OCI-LY3 (cell line): ENCODE data around the gene DNAJC21.

ENCODE experiments used
- EZH2phosphoT487 ChIP-seq: fragments of 200-600 bp; shearing (Covaris generic); IDR thresholded peaks from 2 replicates; pipeline ENCODE4 v1.6.1; 2018; ENCODE audit warnings: antibody characterized with exemption, mixed run types, low read depth
- TF ChIP-seq, protein P1 (sequence below): fragments of 200-600, 300-600 bp; sonication (generic); IDR thresholded peaks from 2 replicates; pipeline ENCODE4 v1.5.1; 2014; ENCODE audit warnings: antibody characterized with exemption, low read length, low read depth

DNA sequence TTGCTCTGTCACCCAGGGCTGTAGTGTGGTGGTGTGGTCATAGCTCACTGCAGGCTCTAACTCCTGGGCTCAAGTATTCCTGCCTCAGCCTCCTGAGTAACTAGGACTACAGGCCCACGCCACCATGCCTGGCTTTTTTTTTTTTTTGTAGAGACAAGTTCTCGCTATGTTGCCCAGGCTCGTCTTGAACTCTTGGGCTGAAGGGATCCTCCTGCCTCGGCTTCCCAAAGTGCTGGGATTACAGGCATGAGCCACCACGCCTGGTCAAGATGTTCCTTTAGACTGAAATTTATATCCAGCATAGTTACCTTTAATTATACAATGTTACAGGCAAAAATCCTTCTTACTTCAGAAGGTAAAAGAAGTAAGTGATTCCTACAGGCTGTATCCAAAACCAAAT is 1.6 kb upstream of the DNAJC21 start:
- TF ChIP-seq, protein P1, sequence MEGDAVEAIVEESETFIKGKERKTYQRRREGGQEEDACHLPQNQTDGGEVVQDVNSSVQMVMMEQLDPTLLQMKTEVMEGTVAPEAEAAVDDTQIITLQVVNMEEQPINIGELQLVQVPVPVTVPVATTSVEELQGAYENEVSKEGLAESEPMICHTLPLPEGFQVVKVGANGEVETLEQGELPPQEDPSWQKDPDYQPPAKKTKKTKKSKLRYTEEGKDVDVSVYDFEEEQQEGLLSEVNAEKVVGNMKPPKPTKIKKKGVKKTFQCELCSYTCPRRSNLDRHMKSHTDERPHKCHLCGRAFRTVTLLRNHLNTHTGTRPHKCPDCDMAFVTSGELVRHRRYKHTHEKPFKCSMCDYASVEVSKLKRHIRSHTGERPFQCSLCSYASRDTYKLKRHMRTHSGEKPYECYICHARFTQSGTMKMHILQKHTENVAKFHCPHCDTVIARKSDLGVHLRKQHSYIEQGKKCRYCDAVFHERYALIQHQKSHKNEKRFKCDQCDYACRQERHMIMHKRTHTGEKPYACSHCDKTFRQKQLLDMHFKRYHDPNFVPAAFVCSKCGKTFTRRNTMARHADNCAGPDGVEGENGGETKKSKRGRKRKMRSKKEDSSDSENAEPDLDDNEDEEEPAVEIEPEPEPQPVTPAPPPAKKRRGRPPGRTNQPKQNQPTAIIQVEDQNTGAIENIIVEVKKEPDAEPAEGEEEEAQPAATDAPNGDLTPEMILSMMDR, result no peak
- no peak for TF ChIP-seq EZH2phosphoT487
